NCI-H2196 treated with DMSO at 0.1 percent for 48 hours (cell line): ENCODE results near the gene CYTL1.
"Not testable (repeated sequence)": the region's sequence is repeated elsewhere in the genome, so short reads cannot be mapped to it uniquely, and the experiment has no call there.

Experiments
- DNase-seq: peaks from one replicate; lab custom pipeline; 2025; ENCODE audit not compliant: unreplicated experiment; lab: John Stamatoyannopoulos, UW

The CYTL1 gene

GRCh38 chr4:5034206-5034605 lies 14.9 kb upstream of the CYTL1 start:
- no peak for DNase-seq

GRCh38 chr4:5033281-5033841 lies 14.1 kb upstream of the CYTL1 start:
- DNase-seq = no peak

GRCh38 chr4:5032813-5033212 lies 13.6 kb upstream of the CYTL1 start:
- DNase-seq = no peak

DNA sequence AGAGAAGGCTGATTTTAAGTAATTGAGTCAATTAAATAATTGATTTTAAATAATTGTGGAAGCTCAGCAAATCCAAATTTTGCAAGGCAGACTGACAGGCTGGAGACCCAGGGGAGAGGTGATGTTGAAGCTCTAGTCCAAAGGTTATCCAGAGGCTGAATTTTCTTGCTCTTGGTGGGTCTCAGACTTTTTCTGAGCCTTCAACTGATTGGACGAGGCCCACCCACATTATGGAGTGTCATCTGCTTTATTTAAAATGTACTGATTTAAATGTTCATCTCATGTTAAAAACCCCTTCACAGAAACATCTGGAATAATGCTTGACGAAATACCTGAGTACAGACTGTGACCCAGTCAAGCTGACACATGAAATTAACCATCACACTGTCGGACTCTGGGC lies 11.7 kb upstream of the CYTL1 start:
- DNase-seq = no peak

- no peak for DNase-seq
Measured at GRCh38 chr4:5030221-5030620, 11.0 kb upstream of the CYTL1 start.

- no peak for DNase-seq
Measured at GRCh38 chr4:5029447-5029846, 10.2 kb upstream of the CYTL1 start.

DNA sequence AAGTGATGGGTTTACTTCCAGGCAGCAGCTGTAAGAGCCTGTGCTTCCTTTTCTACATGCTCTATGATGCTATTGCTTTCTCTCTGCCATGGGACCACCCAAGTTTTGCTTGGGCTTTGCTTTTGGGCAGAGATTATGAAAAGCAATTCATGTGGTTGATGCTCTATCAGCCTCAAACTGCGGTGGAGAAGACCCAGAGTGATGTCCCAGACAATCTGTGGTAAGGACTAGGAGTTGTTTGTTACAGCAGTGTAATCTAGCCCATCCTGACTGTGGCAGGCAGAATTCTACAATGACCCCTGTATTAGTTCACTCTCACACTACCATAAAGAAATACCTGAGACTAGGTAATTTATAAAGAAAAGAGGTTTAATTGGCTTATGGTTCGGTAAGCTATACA lies 9.2 kb upstream of the CYTL1 start:
- no peak for DNase-seq

GRCh38 chr4:5027346-5027745 lies 8.1 kb upstream of the CYTL1 start:
- no peak for DNase-seq

DNA sequence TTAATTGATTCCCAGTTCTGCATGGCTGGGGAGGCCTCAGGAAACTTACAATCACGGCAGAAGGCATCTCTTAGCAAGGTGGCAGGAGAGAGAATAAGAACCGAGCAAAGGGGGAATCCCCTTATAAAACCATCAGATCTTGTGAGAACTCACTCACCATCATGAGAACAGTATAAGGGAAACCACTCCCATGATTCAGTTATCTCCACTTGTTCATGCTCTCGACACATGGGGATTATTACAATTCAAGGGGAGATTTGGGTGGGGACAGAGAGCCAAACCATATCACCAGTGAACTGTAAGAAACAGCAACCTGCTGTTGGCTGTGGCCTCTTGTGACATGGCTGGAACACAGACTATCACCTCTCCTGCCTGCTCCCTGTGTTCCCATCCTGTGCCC lies 7.1 kb upstream of the CYTL1 start:
- no peak for DNase-seq

DNA sequence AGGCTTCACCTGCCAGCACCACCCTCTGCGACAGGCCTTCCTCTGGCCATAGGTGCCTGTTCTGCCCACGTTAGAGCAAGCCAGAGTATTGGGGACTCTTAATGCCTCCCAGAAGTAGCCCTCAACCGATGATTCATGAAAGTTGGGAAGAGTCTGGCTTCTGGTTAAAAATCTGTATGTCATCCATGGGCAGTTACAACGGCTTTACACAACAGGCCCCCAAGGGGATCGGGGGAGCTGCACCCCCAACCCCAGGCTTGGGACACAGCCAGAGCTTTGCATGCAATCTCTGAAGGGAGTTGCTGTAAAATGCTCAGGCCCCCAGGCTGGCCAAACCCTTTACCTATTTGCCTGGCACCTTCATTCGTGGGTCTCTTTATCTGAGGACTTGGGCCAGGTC lies 5.4 kb upstream of the CYTL1 start:
- no peak for DNase-seq

- no peak for DNase-seq
Measured at GRCh38 chr4:5021546-5021945, 2.3 kb upstream of the CYTL1 start.

GRCh38 chr4:5020341-5020740 lies 1.1 kb upstream of the CYTL1 start:
- DNase-seq = no peak

DNA sequence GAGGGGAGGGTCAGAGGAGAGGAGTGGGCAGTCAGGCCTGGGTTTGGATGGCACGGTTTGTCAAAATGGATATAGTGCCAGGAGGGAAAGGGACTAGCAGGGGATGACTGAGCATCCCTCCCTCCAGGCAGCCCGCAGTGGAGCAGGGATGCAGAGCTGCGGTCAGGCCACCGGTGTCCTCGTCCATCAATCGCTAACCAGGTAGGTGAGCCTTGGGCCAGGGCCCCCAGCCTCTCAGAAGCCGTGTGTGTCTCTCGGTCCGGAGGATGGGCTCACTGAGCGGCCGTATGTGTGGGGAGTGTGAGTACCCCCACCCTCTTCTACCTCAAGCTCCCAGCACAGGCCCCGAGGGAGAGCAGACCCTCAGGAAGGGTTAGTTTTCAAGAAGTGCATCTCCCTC lies 538 bp upstream of the CYTL1 start:
- no peak for DNase-seq

DNA sequence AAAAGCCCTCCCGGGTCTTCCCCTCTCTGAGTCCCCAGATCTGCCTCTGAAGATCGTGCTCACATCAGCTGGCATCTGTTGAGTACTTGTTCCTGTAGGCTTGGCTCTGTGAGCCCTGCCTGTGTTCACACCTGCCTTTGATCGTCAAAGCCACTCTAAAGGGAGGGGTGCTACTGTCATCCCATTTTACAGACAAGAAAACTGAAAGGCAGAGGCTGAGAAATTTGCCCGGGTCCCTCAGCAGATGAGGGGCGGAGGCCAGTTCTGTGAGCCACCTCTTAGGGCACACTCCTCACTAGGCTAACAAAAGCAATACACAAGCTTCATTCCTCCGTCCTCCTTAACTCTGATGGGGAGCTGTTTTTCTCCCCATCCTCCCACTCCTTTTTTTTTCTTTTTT lies 655 bp downstream of the CYTL1 start:
- no peak for DNase-seq

GRCh38 chr4:5018096-5018495 lies 1.2 kb downstream of the CYTL1 start:
- no peak for DNase-seq

GRCh38 chr4:5014007-5014682 lies 5.1 kb downstream of the CYTL1 start:
- no peak for DNase-seq

DNA sequence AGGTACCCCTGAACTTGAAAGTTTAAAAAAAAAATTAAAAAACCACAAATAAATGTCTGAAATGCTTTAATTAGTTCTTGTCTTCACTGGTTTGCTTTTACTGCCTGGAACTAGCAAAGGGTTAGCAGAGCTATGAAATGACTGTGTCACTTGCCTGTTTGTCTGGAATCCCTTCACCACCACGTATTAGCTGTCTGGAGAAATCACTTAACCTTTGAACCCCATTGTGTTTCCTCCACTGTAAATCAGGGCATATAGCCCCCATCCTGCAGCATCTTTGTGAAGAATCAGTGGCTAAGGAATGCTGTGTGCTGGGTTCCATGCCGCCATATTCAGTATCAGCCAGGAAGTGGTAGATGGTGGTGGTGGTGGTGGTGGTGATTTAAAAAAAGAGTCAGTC lies 6.3 kb downstream of the CYTL1 start:
- DNase-seq = no peak

DNA sequence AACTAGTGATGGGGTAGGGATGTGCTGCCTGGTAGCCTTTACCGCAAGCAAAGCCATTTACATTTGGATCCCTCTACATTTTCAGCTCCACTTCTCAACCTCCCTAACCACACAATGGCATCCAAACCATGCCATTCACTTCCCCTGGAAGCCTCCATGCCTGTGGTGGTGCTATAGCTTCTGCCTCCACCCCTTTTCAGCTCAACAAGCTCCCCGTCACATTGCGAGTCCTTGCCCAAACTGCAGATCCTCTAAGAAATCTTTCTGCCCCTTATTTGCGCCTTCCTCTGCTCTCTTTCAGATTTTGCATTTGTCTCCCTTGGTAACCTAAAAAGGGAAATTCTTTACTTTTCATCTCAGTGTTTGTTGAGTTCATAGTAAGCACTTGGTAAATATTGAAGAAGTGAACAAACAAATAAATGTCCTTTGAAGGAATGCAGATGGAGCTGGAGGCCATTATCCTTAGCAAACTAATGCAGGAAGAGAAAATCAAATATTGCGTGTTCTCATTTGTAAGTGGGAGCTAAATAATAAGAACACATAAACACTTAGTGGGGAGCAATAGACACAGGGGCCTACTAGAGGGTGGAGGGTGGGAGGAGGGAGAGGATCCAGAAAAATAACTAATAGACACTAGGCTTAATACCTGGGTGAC lies 6.9 kb downstream of the CYTL1 start:
- DNase-seq = no peak

DNA sequence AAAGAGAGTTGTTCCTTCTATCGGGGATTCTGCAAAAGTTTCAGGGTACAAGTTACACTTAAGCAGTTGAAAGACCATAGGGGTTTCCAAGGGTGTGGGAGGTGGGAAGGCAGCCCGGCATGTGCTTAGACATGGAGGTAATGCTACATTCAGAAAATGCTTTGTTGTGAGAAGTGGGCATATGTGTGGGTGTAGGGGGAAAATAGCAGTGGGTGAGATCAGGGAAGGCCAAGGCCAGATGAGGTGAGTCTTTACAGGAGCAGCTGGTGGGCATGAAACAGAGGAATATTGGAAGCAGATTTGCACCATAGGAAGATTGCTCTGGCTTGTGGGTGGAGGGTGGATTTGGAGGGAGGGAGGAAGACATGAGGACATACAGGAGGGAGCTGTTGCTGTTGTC lies 8.3 kb downstream of the CYTL1 start:
- DNase-seq = no peak

GRCh38 chr4:5009796-5010195 lies 9.5 kb downstream of the CYTL1 start:
- no peak for DNase-seq

DNA sequence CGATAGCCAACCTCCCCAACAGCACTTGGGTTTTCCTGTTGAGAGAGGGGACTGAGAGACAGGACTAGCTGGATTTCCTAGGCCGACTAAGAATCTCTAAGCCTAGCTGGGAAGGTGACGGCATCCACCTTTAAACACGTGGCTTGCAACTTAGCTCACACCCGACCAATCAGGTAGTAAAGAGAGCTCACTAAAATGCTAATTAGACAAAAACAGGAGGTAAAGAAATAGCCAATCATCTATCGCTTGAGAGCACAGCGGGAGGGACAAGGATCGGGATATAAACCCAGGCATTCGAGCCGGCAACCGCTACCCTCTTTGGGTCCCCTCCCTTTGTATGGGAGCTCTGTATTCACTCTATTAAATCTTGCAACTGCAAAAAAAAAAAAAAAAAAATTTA lies 12.3 kb downstream of the CYTL1 start:
- not testable (repeated sequence) for DNase-seq

- no peak for DNase-seq
Measured at GRCh38 chr4:5004496-5004895, 14.8 kb downstream of the CYTL1 start.

DNA sequence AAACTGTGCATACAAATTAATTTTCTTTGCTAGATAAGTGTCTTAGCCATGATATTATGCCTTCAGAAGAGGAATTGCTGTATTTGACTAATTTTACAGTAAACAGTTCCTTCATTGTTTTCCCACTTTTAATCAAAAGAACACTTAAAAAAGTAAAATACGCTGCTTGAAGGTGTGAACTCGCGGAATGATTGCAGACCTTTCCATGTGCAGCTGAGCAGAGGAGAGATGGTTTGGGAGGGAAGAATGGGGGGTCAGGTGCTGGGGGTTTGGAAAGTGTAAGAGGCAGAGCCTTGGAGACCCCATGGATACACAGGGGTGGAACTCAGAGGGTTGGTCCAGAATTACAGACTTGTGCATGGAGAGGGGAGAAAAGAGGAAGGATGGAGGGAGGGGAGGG lies 15.3 kb downstream of the CYTL1 start:
- DNase-seq = no peak
